ENCODE measurements around the gene AFAP1L2.

DNA sequence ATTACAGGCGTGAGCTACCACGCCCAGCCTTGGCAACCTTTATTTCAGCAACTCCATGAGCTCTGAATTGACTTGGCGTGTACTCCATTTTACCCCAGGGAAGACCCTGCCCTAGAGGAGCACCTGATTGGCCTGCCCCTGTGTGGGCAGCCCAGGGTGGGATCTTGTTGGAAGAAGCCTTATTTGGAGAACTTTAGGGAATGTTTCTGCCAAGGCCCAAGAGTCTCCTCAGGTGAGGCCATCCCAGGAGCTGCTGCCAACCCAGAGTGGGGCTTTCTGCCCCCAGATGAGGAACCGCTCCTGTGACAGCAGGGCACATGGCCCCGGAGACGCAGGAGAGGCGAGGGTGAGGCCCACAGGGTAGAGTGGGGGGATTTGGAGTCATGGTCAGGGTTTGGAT lies 123.3 kb downstream of the AFAP1L2 start:
- TF ChIP-seq, protein P1, sequence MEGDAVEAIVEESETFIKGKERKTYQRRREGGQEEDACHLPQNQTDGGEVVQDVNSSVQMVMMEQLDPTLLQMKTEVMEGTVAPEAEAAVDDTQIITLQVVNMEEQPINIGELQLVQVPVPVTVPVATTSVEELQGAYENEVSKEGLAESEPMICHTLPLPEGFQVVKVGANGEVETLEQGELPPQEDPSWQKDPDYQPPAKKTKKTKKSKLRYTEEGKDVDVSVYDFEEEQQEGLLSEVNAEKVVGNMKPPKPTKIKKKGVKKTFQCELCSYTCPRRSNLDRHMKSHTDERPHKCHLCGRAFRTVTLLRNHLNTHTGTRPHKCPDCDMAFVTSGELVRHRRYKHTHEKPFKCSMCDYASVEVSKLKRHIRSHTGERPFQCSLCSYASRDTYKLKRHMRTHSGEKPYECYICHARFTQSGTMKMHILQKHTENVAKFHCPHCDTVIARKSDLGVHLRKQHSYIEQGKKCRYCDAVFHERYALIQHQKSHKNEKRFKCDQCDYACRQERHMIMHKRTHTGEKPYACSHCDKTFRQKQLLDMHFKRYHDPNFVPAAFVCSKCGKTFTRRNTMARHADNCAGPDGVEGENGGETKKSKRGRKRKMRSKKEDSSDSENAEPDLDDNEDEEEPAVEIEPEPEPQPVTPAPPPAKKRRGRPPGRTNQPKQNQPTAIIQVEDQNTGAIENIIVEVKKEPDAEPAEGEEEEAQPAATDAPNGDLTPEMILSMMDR (IDR thresholded peaks at IDR 0.05) = no peak
- TF ChIP-seq POLR2AphosphoS5 (IDR thresholded peaks at IDR 0.05) = no peak
- TF ChIP-seq POLR2A (IDR thresholded peaks at IDR 0.05) = no peak
- TF ChIP-seq EP300 (IDR thresholded peaks at IDR 0.05) = no peak
